Stimulated activated naive CD8-positive, alpha-beta T cell treated with anti-CD3 and anti-CD28 coated beads, Interleukin-15, Interleukin-2, amounts not matched to agents 100 U/mL and 50 U/mL, for 24 hours (primary cell): ENCODE measurements around the gene SH2B3.
"Not testable (repeated sequence)": the region's sequence is repeated elsewhere in the genome, so short reads cannot be mapped to it uniquely, and the experiment has no call there.

Experiments used
- ATAC-seq: fragments of 150-1000 bp; cut with Tn5 transposase; one replicate; pipeline ENCODE4 v1.10.0; 2021
- DNase-seq: peaks from one replicate; pipeline ENCODE4 v3.0.0; 2021

SH2B3 gene

DNA sequence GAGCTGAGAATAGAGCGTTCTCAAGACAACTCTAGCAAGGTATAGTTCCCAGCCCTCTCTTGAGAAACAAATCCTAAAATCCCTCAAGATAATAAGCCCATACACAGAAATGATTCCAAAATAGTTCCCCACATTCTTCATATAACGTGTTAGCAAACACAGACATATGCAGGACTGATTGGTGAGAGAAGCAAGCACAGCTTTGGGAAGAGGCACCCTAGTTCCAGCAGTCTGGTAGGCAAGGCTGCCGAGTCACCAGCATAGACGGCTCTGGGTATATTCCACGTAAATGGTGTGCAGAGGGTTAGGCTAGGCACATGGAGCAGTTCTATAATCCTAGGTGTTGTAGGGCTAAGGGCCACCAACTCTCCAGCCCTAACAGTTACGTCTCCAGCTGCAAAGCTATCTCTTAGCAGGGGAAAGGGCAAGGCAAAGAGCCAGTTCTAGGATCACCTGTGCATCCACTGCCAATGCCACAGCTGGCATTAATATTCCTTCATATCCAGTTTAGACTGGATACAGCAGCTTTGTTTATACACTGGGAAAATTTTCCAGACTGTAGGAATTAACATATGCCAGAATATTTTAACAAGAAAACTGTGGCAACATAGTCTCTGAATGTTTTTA is 52.9 kb downstream of the SH2B3 start:
- DNase-seq, result no peak
- no peak for ATAC-seq

DNA sequence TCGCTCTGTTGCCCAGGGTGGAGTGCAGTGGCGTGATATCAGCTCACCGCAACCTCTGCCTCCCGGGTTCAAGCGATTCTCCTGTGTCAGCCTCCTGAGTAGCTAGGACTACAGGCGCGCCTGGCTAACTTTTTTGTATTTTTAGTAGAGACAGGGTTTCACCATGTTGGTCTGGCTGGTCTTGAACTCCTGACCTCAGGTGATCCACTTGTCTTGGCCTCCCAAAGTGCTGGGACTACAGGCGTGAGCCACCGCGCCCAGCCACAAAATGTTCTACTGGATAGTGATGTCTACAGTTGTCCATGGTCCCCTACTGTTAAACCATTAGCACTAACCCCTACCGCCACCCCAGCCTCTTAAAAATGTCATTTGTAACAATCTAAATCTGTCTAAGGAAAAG is 54.4 kb downstream of the SH2B3 start:
- ATAC-seq, DNase-seq: not testable (repeated sequence)

DNA sequence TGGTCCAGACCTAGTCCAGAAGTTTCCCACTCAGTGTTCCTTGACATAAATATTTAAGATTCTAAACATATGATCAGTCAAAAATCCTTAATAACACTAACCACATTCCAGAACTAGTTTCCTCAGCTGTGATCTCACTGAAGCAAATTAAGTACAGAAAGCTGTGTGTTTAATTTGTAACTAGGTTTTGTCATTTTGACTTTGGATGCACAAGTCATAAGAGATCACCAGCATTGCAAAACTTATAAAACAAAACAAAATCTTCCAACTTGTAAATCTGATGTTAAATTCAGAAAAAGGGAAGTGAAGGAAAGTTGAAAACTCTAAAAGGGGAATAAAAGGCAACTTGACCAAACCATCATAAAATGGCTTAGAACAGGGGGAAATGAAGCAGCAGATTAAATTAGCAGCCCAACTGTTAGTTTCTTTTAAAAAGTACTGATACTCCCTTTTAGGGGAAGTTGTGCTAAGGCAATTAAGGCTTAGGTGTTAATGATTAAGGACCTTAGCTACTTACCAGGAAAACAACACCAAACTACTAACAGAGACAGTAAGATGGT is 56.6 kb downstream of the SH2B3 start:
- ATAC-seq (no peak), DNase-seq (no peak)

DNA sequence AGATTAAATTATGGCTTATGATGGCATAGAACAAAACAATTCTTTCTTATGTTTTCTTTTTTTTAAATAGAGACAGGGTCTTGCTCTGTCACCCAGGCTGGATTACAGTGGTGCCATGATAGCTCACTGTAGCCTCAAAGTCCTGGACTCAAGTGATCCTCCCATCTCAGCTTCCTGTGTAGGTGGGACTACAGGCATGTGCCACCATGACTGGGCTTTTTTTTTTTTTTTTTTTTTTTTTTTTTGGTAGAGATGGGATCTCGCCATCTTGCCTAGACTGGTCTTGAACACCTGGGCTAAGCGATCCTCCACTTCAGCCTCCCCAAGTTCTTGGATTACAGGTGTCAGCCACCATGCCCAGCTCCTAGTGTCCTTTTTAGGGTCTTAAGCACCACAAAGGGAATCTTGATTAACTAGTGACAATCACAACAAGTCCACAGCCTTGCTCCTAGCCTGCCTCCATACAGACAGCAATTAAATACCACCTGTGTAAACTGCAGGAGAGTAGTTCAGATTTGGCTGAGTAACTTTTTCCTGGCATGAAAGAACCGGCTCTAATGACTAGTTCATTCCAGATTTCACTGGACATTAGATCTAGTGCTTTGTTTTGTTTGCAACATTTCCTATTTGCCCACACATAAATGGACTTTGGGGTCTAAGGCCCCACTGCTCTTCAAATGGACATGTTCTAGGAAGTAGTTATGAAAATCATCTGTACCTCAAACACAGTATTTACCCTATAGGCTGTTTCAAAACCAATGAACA is 61.6 kb downstream of the SH2B3 start:
- ATAC-seq (no peak), DNase-seq (no peak)

DNA sequence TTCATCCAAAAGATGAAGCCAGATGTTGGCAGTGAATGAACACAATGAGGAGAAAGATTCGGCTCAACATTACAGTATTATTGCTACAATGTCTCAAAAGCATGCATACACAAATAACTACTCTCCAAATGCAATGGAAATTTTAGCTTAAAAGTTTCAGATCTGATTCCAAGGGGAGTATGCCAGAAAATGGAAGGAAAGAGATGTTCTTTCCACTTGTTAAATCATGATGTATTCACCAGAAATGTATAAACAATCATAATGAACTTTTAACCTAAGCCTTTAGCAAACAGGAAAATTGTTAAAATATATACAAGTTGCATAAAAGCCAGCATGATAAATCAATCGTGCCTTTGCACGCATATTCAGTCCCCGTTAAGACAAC is 62.1 kb downstream of the SH2B3 start:
- DNase-seq (no peak), ATAC-seq (no peak)

DNA sequence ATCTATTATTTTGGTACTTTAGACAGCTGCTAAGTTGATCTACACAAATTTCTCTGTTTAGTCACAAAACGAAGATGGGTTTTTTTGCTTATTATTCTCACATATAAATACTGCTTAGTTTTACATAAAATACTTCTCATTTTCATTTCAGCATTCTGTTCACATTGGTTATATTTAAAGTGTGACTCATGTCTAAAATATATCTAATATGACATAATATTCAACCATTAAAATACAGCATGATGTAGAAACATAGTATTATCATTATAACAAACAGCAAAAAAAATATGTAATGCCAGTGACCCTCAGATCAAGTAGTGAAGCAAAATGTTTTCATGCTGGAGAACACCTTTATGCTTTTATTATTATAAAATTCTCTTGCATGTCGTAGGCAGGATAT is 63.7 kb downstream of the SH2B3 start:
- ATAC-seq (no peak), DNase-seq (no peak)

DNA sequence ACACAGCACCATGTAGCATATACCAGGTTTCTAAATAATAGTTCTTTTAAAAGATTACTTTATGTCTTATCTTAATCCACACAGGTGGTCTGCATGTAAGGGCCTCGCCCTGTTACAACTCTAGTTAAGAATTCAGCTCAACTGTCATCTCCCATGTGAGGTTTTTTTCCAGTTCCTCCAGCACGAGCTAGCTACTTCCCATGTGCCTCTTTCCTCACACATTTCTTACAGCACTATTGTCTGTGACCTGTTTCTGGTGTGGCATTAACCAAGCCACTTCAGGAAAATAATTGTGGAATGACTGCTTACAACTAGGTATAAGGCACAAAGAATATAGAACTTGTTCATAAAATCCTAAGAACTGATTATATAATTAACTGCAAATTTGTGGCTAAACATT is 65.5 kb downstream of the SH2B3 start:
- no peak for ATAC-seq
- no peak for DNase-seq

DNA sequence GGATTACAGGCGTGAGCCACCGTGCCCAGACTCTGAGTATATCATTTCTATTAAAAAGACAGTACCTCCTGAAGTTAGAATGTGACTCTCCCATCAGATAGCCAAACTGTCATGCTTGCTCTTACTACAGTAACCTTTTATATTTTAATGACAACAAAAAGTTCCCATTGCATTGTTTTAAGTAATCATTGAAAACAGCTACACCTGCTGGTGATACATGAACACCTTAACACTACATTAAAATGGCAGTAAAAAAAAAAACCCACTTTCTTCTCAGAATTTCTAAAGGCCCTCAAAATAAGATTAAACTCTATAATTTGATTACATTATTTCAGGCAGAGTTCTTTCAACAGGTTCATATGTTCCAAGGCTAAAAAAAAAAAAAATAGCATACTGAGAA is 76.7 kb downstream of the SH2B3 start:
- ATAC-seq, result no peak
- DNase-seq, result no peak

DNA sequence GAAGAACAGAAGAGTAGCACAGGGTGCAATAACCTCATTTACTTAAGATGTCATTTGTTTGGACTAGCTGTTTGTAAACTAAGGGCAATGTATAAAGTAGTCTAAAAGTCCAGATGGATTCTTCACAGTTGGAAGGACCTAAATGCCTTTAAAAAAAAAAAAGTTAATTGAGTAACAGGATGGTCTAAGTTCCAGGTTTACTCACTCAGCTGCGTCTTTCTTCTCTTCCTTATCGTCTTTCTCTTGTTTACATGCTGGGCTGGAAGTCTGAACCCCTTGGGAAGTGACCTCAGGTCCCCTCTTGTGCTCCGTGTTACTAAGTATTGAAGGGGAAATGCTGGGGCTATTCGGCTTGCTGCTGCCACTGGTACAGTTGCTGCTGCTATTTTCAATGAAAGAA is 82.5 kb downstream of the SH2B3 start:
- ATAC-seq, result no peak
- no peak for DNase-seq

DNA sequence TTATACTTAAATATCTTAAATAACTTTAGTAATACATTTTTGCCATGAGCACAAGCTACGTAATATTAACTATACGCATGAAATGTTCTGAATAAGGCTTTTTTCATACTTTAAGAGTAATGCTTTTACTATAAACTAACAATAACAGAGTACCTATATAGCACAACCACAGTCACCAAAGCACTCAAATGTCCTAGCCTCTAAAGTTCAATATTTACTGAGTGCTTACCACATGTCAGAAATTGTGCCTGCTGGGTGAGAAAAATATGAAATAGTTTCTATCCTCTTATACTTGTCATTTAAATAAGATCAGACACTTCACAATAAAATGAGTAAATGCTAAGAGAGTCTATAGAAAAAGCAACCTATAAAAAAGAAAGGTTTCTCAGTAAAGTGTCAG is 83.1 kb downstream of the SH2B3 start:
- no peak for ATAC-seq
- DNase-seq, result no peak

- DNase-seq, ATAC-seq: not testable (repeated sequence)
These were observed 87.3 kb downstream of the SH2B3 start for GRCh38 chr12:111492979-111493378.

DNA sequence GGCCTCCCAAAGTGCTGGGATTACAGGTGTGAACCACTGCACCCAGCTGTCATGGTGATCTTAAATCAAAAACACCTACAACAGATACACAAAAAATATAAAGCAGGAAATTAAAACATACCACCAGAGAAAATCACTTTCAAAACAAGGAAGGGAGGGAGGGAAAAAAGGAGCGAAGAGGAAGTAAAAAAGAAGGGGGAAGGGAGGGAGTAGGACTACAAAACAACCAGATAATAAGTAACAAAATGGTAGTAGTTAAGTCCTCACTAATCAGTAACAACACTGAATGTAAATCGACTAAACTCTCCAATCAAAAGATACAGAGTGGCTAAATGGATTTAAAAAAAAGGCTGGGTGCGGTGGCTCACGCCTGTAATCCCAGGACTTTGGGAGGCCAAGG is 89.0 kb downstream of the SH2B3 start:
- no peak for ATAC-seq
- DNase-seq, result no peak
